RCC 7860 (cell line): ENCODE data around the gene SDK2.

ENCODE experiments used
- DNase-seq: peaks from one replicate; pipeline ENCODE4 v3.0.0-alpha.2; 2015; ENCODE audit warnings: low spot score
- FAIRE-seq: peaks from 2 replicates; lab custom pipeline; 2012; peaks lifted over from hg19 to GRCh38; lab: Jason Lieb, UNC

The SDK2 gene

GRCh38 chr17:73293480-73293911 is 350.7 kb downstream of the SDK2 start:
- DNase-seq (peak; percentile 93), FAIRE-seq (peak; percentile 87)

GRCh38 chr17:73293031-73293430 is 351.2 kb downstream of the SDK2 start:
- no peak for FAIRE-seq
- no peak for DNase-seq

GRCh38 chr17:73292031-73292531 is 352.2 kb downstream of the SDK2 start:
- DNase-seq (peak; percentile 99), FAIRE-seq (peak; percentile 95)

GRCh38 chr17:73291260-73291801 is 352.9 kb downstream of the SDK2 start:
- FAIRE-seq (peak; percentile 92), DNase-seq (peak; percentile 97)

DNA sequence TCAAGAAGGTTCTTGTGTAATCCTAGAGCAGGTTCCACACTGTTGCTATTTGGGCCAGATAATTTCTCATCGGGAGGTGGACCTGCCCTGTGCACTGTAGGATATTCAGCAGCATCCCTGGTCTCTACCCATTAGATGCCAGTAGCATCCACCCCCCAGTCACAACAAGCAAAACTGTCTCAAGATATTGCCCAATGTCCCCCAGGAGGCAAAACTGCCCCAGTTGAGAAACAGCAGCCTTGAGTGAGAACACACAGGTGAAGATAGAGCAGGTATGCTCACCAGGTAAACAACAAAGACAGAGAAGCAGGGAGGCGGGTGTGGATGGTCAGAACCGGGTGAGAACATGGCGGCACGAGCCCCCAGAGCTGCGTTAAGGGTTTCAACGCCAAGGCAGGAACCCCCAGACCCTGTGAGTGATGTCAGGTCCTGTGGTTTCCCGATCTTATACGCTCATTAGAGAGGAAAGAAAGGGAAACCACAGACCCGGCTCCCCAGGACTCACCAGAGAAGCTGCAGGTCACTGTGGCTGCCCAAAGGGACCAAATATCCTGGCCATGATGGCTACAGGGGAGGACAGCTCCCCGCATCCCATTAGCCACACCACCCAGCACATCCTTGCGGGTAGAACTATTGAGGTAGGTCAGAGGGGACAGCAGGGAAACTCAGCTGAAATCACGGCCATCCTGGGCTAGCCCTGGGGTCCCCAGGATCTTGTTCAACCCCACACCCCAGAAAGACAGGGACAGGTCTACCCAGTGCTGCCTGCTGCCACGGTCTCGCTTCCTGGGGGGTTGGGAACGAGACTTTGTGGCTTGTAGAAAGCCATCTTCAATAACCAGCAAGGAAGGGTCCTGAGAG is 353.6 kb downstream of the SDK2 start:
- DNase-seq (no peak), FAIRE-seq (no peak)

DNA sequence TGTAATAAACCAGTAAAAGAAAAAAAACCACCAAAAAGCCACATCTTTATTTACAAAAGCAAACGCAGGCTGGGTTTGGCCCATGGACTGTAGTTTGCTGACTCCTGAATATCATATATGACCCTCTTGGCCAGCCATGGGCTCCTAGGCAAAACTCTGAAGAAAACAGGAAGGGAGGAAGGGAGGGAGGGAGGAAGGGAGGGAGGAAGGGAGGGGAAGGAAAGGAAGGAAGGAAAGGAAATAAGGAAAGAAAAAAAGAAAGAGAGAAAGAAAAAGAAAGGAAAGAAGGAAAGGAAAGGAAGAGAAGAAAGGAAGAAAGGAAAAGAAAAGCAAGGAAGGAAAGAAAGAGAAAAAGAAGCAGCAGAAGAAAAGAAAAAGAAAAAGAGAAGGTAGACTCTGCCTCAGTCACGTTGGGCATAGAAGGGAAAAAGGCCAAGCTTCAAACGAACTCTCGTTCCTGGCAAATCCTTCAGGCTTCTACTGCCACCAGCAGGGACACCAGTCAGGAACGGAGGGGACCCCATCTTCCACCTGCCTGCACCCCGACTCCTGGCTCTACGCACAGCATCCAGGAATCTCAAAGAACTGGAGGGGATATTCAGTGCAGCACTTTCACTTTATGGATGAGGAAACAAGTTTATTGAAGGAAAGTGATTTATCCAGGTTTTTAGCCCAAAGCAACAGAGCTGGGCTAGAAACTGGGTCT is 354.5 kb downstream of the SDK2 start:
- no peak for DNase-seq
- FAIRE-seq, result no peak

- FAIRE-seq, result no peak
- peak; percentile 65 for DNase-seq
These were observed 355.5 kb downstream of the SDK2 start for GRCh38 chr17:73288534-73289302.

DNA sequence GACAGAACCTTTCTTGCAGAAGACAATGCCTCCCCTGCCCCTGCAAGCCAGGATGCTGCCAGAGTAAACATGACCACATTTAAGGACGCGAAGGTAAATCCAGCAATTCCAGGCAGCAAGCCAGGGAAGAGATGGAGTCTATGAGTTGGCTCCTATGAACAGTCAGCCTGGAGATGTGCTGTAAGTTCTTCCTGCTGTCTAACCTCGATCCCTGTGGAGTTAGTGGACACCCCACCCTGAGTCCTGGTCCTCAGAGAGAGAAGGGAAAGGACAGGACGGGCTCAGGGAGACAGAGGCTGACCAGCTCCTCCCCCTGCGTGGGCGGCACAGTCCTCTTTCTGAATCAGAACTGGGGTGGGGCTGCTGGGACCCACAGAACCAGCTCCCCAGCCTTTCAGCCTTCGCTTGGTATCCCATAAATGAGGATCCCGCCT is 357.4 kb downstream of the SDK2 start:
- no peak for DNase-seq
- FAIRE-seq, result no peak

DNA sequence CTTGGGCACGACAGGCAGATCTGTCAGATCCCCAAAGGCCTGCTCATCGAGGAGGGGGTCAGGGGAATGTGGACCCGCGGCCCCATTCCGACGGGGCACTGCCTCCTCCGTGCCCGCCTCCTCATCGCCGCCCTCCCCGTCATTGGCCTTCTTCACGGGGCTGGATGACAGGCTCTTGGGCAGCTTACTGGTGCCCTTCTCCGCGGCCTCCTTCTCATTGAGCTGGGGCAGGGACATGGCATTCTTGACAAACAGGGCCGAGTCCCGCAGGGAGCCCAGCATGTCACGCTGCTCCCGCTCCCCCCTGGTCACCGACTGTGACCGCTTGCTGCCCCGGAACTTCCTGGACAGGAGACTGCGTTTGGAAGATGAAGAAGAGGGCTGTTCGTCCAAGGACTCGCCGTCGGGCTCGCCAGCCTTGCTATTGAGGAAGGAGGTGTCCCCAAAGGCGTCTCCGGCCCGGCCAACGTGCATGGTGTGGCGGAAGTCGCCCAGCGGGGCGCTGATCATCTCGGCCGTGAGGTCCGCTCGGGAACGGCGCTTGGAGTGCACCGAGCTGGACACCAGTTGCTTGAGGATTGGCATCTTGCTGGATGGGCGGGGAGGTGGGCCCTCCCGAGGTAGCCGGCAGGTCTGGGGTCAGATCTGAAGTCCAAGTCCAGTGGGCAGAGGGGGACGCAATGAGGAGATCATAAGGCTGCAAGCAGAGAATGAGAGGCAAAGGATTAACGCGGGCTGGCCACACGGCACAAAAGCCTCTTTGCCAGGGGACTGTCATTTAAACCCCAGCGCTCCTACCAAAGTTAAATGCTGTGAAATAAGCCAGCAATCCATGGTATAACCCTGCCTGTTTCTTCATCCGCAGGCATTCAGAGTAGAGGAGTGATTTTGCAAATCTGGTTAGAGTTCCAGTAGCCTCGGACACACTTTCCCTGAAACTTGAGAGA is 358.1 kb downstream of the SDK2 start:
- FAIRE-seq (no peak), DNase-seq (no peak)

GRCh38 chr17:73285603-73285908 is 358.7 kb downstream of the SDK2 start:
- DNase-seq, result no peak
- no peak for FAIRE-seq

DNA sequence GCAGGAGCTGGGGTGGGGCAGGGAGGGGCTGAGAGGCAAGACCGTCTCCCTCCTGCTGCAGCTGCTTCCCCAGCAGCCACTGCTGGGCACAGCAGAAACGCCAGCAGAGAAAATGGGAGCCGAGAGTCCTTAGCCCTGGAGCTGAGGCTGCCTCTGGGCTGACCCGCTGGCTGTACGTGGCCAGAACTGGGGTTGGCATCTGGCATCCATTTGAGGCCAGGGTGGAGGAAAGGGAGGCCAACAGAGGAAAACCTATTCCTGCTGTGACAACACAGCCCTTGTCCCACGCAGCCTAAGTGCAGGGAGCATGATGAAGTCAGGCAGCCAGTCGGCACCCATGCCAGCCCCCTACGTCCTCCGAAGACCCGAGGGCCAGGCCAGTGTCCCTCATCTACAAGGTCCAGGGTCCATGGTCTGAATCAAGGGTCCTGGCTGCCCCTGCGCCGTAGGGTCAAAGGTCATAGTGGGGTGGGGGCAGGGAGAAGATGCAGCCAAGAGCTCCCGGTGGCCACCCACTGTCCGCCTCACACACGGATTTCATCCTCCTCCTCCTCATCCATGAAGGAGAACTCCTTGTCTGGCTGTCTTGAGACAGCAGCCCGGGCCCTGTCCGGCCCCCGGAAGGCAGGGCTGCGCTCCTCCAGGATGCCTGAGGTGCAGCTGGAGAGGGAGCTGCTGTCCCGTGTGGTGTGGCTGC is 359.2 kb downstream of the SDK2 start:
- FAIRE-seq (no peak), DNase-seq (no peak)
